Hematopoietic multipotent progenitor cell treated with erythropoietin and hydrocortisone succinate and interleukin-3 and kit ligand, for 17 days (in vitro differentiated cells): ENCODE measurements around the gene CLNK.

Experiments
- DNase-seq: peaks from one replicate; pipeline ENCODE4 v3.0.0-alpha.2; 2015; ENCODE audit warnings: low spot score

CLNK gene, protein sequence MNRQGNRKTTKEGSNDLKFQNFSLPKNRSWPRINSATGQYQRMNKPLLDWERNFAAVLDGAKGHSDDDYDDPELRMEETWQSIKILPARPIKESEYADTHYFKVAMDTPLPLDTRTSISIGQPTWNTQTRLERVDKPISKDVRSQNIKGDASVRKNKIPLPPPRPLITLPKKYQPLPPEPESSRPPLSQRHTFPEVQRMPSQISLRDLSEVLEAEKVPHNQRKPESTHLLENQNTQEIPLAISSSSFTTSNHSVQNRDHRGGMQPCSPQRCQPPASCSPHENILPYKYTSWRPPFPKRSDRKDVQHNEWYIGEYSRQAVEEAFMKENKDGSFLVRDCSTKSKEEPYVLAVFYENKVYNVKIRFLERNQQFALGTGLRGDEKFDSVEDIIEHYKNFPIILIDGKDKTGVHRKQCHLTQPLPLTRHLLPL

DNA sequence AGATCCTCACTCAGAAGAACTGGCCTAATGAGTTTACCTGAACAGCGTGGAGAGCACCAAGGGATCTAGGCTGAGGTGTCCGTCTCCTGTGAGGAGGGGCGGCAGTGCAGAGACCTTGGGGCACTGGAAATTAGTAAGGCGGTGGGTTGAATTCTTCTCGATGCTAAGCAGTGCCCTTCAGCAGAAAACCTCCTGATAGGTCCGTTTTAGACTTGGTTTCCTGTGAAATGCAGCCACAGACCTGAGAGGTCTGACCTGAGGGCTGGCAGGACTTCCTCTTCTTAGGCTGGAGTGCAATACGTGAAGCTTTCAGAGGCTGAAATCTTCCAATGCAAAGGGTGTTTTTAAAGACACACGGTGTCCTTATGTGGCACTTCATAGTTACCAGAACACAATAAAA lies at the start of gene CLNK:
Gene CLNK, minus strand, starts transcription at position 138 of the 400 bp plus-strand sequence. CDS start 16,899 bp downstream, outside the sequence.
- DNase-seq: no peak

DNA sequence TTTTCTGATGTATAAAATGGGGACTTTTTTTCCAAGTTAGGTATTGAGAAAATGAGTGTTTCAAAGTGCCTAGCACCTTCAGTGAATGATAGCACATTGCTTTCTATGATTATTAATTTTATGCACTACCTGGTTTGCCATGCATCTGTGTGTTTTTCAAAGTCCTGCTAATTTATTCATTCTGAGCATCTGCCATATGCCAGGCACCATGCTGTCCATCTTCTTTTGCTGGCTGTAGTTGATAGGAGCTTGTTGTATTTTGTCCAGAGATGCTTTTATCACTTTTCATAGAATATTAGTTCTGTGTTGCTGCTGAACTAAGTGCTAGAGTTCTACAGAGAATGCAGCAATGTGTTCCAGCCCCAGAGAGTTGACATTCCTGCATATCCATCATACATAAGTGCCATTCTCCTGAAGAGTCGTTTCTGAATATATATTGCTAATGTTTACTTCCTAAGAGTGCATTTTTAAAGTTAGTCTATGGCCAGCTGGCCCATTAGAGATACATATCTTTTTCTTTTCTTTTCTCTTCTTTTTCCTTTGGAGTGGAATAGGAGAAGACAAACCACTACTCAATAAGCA lies 49.0 kb upstream of the CLNK start:
- no peak for DNase-seq

DNA sequence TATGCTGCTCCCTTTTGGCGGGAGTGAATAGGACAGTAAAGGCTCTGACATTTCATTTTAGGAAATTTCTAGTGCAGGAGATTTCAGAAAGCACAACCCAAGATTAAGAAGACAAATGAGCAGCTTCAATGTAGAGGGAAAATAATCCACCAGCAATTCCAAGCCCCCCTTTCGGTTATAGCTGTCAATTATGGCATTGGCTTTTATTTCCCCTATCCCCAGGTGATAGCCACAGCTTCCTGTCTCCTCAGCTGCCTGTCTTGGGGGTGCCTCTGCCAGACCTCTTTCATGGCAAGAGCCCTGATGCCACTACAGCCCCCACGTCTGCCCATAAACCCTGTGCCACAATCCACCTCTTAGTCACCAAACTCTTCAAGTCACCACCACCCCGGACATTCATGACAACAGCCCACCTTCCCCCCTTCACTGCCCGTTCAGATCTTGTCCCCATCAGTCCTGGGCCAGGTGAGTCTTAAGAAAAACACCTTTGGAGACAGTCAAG lies 48.4 kb upstream of the CLNK start:
- no peak for DNase-seq

DNA sequence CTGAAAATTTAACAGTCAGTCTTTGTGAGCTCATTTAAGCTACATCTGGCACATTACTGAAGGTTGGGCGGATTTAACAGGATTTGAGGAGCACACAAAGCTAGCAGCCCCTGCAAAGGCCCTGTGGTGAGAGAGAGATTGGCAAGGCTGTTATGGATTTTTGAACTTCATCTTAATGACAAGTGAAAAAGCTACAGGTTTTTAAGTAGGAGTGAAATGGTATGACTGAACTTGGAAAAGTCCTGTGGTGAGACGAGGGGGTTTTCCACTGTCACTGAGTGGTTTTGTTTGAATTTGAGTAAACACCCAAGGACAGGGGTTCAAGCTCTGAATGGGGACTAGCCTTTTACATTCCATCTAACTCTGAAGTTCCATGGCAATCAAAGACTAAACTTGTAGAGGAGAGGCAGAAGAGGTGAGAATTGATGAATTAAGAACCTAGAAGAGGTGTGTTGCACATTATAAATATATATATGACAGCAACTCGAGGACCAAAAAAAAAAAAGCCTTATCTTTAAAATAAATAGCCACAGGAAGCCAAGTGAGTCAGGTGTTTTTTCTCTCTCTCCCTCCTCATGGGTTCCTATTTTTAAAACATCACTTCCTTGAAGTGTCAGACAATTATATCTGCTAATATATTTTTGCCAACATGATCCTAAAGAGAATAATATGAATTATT lies 47.8 kb upstream of the CLNK start:
- no peak for DNase-seq

DNA sequence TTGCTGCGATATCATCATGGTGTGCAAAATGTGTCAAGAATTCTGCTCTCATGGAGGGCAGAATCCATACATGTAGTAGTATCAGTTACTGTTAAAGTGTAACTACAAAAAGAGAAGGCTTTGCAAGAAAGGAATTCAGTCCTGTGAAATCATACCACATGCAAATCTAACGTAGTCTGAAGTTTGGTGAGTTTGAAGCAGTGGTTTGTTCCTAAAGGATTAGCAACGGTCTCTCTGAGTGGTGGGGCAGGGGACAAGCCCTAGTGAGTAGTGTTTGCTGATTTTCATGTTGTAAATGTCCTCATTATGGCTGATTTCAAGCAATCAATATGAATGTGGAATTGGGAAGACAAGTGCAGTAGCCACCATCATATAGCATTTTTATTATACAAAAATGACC lies 47.1 kb upstream of the CLNK start:
- no peak for DNase-seq

DNA sequence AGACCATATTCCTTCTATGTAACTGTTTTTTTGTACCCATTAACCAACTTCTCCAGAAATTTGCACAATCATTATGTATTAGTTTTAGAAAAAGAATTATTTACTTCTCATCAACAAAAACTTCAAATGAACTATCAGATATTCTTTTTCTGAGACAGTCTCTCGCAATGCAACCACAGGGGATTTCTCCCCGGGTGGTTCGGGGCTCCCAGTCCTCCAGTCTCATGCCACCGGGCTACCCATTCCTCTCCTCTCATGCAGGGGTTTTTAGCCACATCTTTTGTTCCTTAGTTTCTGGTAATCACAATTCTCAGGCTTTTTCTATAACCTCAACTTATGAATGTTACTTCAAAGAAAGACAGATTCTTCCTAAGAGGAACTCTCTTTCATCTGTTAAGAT lies 46.6 kb upstream of the CLNK start:
- no peak for DNase-seq

DNA sequence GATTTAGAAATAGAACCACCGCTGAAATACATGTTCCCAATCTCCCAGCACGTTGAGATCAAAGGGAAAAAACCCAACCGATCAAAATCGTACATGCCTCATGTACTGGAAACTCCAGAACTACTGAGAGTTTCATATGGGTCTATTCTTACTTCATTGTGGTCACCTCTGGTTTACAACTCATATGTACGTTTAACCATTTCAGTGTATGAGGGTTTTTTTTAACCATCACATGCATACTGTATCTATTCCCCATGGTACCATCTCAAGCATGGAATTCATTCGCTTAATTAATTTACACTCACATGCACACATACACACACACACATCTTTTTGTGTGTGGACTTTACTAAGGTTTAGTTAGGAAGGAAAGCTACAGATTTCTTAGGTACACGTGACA lies 46.0 kb upstream of the CLNK start:
- DNase-seq: no peak

DNA sequence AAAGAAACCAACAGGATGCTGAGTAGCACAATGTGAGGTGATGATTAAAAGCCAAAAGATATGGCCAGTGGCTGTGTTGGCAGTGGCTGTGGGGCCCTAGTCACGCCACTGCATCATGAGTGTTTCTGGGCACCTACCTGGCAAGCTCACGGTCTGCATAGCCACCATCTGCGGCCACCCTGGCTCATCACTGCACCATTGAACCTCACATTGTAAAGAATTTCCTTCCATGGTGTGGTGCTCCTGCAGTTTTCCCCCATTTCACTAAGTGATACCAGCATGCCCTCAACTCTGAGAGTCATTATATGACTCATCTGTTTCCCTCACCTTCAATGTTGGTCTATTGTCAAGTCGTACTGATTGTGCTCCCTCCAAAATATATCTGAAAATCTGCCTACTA lies 45.5 kb upstream of the CLNK start:
- no peak for DNase-seq

DNA sequence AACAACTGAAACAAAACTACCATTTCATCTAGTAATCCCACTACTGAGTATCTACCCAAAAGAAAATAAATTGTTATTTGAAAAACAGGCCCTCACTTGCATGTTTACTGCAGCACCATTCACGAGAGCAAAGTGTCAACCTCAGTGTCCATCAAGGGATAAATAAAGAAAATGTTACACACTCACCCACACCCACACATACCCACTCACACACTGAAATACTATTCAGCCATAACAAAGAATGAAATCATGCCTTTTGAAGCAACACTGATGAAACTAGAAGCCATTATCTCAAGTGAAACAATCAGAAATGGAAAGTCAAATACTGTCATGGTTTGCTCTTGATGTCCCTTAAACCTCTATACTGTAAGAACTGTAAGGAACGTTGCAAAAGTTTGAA lies 44.8 kb upstream of the CLNK start:
- no peak for DNase-seq

DNA sequence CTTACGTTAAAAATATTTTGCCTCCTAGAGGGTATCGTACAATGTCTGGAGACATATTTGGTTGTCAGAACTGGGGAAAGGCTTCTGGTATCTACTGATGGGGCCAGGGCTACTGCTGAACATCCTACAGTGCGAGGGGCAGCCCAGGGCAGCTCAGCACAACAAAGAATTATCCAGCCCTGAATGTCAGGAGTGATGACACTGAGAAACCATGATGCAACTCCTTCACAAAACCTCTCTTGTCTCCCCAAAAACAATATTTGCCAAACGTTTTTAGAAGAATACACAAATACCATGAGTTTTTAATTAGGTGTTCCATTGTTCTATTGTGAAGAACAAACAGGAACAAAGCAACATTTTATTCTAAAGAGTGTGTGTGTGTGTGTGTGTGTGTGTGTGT lies 43.4 kb upstream of the CLNK start:
- no peak for DNase-seq

DNA sequence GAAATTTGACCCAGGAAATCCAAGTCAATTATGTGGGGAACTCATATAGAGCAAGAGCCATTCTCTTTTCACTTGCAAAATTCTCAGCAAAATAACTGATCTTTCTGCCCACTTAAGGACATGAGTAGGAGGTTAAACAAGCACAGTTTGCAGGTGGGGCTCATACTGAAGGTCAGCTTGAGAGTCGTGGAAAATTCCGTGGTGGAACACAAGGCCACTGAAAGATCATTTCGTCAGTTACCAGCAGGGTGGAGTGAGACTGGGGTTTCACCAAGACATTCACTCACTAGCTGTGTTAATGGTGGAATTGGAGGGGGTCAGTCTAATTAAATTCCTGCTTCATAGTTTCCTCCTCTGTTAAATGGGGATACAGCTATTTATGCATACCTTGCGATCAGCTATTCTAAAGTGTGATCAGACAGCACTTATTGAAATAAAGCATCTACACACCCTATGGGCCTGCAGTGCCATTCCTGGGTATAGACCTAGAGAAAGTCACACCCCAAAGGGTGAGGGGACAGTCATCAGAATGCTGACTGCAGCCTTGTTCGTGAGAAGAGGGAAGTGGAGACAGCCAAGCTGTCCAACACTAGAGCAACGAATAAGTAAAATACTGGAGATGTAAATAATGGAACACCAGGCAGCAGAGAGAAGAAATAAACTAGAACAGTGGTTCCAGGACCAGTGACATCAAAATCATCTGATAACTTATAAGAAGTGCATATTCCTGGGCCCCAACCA lies 42.7 kb upstream of the CLNK start:
- no peak for DNase-seq

DNA sequence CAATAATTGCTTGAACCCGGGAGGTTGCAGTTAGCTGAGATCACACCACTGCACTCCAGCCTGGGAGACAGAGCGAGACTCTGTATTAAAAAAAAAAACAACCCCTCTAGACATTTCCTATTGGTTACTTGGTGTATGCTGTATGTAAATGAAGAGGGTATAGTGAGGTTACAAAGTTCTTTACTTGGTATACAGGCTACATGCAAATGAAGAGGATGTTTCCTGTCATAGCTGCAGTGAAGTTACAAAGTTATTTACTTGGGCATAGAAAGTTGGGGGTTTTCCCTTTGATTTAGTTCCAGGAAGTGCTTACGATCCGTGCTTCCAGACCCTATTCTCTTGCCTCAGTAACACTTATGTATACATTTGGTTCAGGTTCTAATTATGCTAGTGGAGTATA lies 38.4 kb upstream of the CLNK start:
- DNase-seq: no peak

DNA sequence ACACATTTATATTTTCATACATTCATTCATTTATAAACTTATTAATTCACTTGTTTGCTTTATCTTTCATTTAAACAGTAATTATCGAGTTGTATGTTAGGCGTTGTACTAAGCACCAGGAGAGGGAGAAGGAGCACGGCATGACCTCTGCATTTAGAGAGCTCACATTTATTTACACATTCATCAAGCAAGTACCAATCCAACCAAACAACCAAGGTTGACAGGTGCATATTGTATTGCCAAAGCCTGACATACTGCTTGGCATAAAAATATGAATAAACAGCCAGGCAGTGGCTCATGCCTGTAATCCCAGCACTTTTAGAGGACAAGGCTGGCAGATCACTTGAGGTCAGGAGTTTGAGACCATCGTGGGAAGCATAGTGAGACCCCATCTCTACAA lies 37.0 kb upstream of the CLNK start:
- no peak for DNase-seq

DNA sequence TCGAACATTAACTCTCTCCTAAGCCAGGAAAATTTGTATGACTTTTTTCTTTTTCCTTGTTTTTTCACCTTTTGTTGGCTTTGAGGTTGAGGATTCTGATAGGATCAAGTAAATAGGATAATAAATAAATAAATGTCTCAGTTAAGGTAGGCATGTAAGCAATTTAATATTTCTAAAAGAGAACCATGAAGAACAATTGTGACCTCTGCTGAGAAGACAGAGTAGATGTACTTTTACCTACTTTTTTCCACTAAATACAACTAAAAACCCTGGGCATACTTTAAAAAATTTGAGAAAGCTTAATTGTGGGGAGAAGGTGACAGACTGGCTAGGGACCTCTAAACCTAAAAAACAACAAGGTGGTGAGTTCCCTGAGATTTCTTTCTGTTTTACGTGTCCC lies 31.6 kb upstream of the CLNK start:
- no peak for DNase-seq

DNA sequence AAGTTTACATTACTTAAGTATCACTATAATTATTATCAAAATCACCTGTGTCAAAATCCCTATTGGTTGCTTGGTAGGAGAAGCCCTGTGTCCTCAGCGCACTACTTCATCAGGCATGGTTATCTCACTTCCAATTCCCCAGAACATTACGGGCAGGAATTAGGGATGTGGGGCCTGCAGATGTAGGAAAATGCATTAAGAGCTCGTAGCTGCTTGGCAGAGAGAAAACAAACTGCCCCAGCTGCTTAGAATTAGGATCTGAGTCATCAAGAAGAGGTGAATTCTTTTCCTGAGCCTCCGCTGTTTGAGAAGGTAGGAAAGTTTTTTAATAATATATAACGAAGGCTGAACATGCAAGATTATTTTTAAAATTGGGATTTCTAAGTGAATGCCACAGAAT lies 31.1 kb upstream of the CLNK start:
- no peak for DNase-seq

DNA sequence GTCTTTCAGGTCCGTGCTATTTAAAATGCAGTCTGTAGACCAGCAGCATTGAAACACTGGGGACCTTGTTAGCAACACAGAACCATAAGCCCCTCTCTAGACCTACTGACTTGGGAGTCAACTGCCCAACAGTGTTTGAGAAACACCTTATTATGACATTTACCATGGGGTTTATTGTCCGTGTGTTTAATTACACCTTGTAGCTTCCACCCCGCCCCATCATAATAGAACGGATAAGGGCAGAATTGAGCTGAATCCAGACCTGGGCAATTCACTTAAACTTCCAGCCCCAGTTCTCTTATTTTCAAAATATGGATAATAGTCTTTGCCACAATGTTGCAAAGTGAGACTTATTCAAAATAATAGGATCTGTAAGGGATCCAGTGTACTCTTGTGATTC lies 30.6 kb upstream of the CLNK start:
- DNase-seq: no peak

DNA sequence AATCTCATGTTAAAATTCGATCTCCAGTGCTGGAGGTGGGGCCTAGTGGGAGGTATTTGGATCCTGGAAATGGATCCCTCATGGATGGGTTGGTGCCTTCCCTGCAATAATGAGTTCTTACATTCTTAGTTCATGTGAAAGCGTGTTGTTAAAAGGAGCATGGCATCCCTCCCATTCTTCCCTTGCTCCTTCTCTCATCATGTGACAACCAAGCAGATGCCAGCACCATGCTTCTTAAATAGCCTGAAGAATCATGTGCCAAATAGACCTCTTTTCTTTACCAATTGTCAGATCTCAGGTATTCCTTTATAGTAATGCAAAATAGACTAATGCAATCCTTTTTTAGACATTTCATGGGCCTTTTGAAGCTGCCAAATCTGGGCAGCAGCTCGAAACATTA lies 29.0 kb upstream of the CLNK start:
- DNase-seq: no peak

DNA sequence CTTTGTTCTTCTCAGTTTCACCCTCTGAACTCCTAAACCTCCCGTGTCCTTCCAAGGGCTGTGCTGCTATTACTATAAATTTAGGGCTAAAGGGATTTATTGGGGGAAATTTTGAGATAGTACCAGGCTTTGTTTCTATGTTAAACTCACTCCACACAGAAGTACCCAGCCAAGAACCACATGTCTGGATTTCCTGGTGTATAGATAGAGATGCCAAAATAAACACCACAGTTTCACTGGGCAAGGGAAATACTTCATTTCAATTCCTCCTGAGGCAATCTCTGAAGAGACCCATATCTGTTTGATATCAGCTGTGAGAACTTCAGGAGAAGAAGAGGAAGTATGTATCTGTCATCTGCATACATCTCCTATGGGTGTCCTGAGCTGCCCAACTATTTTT lies 21.7 kb upstream of the CLNK start:
- no peak for DNase-seq

DNA sequence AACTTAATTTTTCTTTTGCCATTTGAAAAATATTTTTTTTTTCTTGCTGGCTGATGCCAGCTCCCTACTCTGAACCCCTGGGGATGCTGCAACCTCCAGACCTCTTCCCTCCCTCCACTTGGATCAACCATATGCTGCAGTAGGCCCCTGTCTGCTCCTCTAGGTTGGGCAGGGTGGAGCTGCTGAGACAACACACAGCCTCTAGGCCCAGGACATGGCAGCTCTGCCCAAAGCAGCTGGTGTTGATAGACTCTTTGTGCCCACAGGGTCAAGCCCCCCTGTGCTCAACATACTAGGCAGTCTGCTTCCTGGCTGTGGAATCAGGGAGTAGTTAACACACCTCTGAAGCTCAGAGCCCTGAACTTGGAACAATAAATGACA lies 19.9 kb upstream of the CLNK start:
- DNase-seq: no peak

DNA sequence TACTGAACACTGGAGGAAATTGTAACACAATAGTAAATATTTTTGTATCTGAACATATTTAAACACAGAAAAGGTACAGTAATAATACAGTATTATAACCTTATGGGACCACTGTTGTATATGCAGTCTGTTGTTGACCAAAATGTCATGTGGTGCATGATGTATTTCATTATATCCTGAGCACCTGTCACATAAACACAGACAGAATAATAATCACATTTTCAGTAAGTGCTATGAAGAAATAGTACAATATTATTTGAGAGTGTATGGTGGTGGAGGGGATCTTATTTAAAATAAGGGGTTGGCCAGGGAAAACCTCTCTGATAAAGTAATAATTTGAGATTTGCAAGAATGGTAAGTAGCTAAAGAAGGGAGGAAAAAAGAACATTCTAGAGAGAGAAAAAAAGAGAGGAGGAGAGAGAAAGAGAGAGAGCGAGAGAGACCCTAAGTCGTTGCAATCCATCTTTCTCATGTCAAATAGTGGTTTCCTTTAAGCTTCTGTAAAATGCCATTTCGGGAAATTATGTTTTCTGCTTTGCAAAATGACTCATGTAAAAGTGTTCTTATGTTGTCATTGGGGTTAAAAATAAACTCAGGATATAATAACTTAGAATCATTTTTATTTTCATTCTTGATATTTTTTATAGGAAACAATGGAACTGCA lies 19.3 kb upstream of the CLNK start:
- DNase-seq: no peak

DNA sequence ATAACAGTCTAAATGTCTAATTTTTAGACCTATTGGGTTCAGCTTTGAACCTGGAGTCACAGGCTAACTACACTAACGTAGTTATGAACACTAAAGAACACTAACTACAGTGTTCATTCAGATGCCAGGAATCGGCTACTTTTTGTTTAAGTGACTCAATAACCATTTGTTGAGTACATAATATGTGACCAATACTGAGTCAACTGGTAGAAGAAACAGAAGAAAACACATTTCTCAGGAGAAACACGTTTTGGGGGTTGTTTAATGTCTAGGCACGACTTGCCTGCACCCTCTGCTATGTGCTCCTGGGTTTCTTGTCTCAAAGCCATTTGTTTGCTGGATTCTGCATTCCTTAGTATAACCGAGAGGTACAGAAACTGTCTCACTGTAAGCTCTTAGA lies 18.6 kb upstream of the CLNK start:
- no peak for DNase-seq
